OCI-LY7 (cell line): Measurements from ENCODE around the gene TEX48.

Experiments used
- CTCF ChIP-seq: fragments of 200-600 bp; sonication (generic); conservative IDR thresholded peaks from 2 replicates; pipeline ENCODE4 v1.5.1; 2014; ENCODE audit warnings: mild to moderate bottlenecking, antibody characterized with exemption, low read length, moderate library complexity, mixed read lengths
- EZH2phosphoT487 ChIP-seq: fragments of 200-600 bp; sonication (generic); IDR thresholded peaks from 2 replicates; pipeline ENCODE4 v1.6.1; 2018; ENCODE audit warnings: low read depth, borderline replicate concordance, mild to moderate bottlenecking, mixed run types, antibody characterized with exemption, low read length, moderate library complexity, mixed read lengths

- no peak for TF ChIP-seq CTCF
- no peak for TF ChIP-seq EZH2phosphoT487
Observed at GRCh38 chr9:114638404-114638803, 43.6 kb downstream of the TEX48 start.
